Mesenchymal stem cell (in vitro differentiated cells and primary cell): ENCODE measurements around the gene VPS26C.

ENCODE experiments used
- DNase-seq: peaks from one replicate; pipeline ENCODE4 v3.0.0-alpha.2; 2013
- H2AFZ ChIP-seq: one replicate; pipeline ENCODE4 v1.6.1; 2013; ENCODE audit warnings: low read depth, mild to moderate bottlenecking, control low read depth, inconsistent platforms, low read length, moderate library complexity
- H2AK5ac ChIP-seq: 2 replicates; pipeline ENCODE4 v1.6.1; 2013; ENCODE audit warnings: low read length, moderate library complexity, mild to moderate bottlenecking, inconsistent platforms; ENCODE audit not compliant: severe bottlenecking
- H2BK120ac ChIP-seq: one replicate; pipeline ENCODE4 v1.6.1; 2013; ENCODE audit warnings: low read depth, mild to moderate bottlenecking, inconsistent platforms, low read length, moderate library complexity
- H2BK12ac ChIP-seq, 2 experiments: one replicate each; pipeline ENCODE4 v1.6.1; 2013; ENCODE audit warnings: inconsistent platforms in 2 of 2, low read length in 2 of 2, mild to moderate bottlenecking in 2 of 2, moderate library complexity in 2 of 2, control low read depth in 1 of 2
- H2BK15ac ChIP-seq: one replicate; pipeline ENCODE4 v1.6.1; 2013; ENCODE audit warnings: mild to moderate bottlenecking, low read depth, inconsistent platforms; ENCODE audit not compliant: poor library complexity, severe bottlenecking
- H2BK5ac ChIP-seq: 2 replicates; pipeline ENCODE4 v1.6.1; 2013; ENCODE audit warnings: low read depth, mild to moderate bottlenecking, low read length, control low read depth, inconsistent platforms; ENCODE audit not compliant: poor library complexity, severe bottlenecking
- H3K14ac ChIP-seq, 2 experiments: one replicate each; pipeline ENCODE4 v1.6.1; 2013; ENCODE audit warnings: inconsistent platforms in 2 of 2, low read length in 2 of 2, control low read depth in 1 of 2, mild to moderate bottlenecking in 1 of 2, moderate library complexity in 1 of 2
- H3K18ac ChIP-seq, 2 experiments: one replicate each; pipeline ENCODE4 v1.6.1; 2013; ENCODE audit warnings: inconsistent platforms in 2 of 2, low read length in 2 of 2, control low read depth in 1 of 2, low read depth in 1 of 2, mild to moderate bottlenecking in 1 of 2
- H3K23ac ChIP-seq, 2 experiments: one replicate each; pipeline ENCODE4 v1.6.1; 2013; ENCODE audit warnings: inconsistent platforms in 2 of 2, low read length in 2 of 2, mild to moderate bottlenecking in 2 of 2, moderate library complexity in 2 of 2, control low read depth in 1 of 2
- H3K27ac ChIP-seq: 2 replicates; pipeline ENCODE4 v1.5.1; 2013; ENCODE audit warnings: mild to moderate bottlenecking, moderate library complexity, low read length, control low read depth, inconsistent platforms; ENCODE audit not compliant: poor library complexity, severe bottlenecking
- H3K27me3 ChIP-seq, 2 experiments: 2 replicates each; pipeline versions ENCODE4 v1.6.1 to v1.7.0; 2013; ENCODE audit warnings: low read length in 2 of 2, mild to moderate bottlenecking in 2 of 2, moderate library complexity in 2 of 2, control low read depth in 1 of 2, inconsistent platforms in 1 of 2; ENCODE audit not compliant: control insufficient read depth in 1 of 2, insufficient read depth in 1 of 2
- H3K36me3 ChIP-seq, 2 experiments: 2 replicates each; pipeline versions ENCODE4 v1.6.1 to v1.7.0; 2013; ENCODE audit warnings: low read length in 2 of 2, control low read depth in 1 of 2, inconsistent platforms in 1 of 2, low read depth in 1 of 2, mild to moderate bottlenecking in 1 of 2; ENCODE audit not compliant: insufficient read depth in 2 of 2, control insufficient read depth in 1 of 2
- H3K4ac ChIP-seq, 2 experiments: one replicate each; pipeline ENCODE4 v1.6.1; 2013; ENCODE audit warnings: inconsistent platforms in 2 of 2, low read length in 2 of 2, mild to moderate bottlenecking in 2 of 2, moderate library complexity in 2 of 2, control low read depth in 1 of 2, low read depth in 1 of 2
- H3K4me1 ChIP-seq: 2 replicates; pipeline ENCODE4 v1.6.1; 2013; ENCODE audit warnings: low read depth, low read length, control low read depth; ENCODE audit not compliant: control insufficient read depth, insufficient read depth
- H3K4me2 ChIP-seq: 2 replicates; pipeline ENCODE4 v1.6.1; 2013; ENCODE audit warnings: low read length, mild to moderate bottlenecking, inconsistent platforms; ENCODE audit not compliant: poor library complexity, severe bottlenecking
- H3K4me3 ChIP-seq, 2 experiments: 2 replicates each; pipeline versions ENCODE4 v1.5.1 to v1.7.0; 2013; ENCODE audit warnings: low read length in 2 of 2, mild to moderate bottlenecking in 2 of 2, control low read depth in 1 of 2, low read depth in 1 of 2; ENCODE audit not compliant: insufficient read depth in 1 of 2
- H3K79me1 ChIP-seq: replicated peaks from 2 replicates; pipeline ENCODE4 v1.6.1; 2013; ENCODE audit warnings: mild to moderate bottlenecking, control low read depth, low read length, inconsistent platforms; ENCODE audit not compliant: poor library complexity, severe bottlenecking
- H3K9ac ChIP-seq: 2 replicates; pipeline ENCODE4 v1.7.0; 2013; ENCODE audit warnings: mild to moderate bottlenecking, low read length, moderate library complexity
- H3K9me3 ChIP-seq: 2 replicates; pipeline ENCODE4 v1.7.0; 2013; ENCODE audit warnings: mild to moderate bottlenecking, low read length; ENCODE audit not compliant: control insufficient read depth
- H4K8ac ChIP-seq: one replicate; pipeline ENCODE4 v1.6.1; 2013; ENCODE audit warnings: inconsistent platforms, mild to moderate bottlenecking, low read length, moderate library complexity
- H4K91ac ChIP-seq: one replicate; pipeline ENCODE4 v1.6.1; 2013; ENCODE audit warnings: mild to moderate bottlenecking, low read length, inconsistent platforms
- WGBS: methylation state at CpG from one replicate; pipeline ENCODE4 v1.1.7; 2013; ENCODE audit warnings: mixed read lengths; 5-methylcytosine and 5-hydroxymethylcytosine counted together

Gene VPS26C

DNA sequence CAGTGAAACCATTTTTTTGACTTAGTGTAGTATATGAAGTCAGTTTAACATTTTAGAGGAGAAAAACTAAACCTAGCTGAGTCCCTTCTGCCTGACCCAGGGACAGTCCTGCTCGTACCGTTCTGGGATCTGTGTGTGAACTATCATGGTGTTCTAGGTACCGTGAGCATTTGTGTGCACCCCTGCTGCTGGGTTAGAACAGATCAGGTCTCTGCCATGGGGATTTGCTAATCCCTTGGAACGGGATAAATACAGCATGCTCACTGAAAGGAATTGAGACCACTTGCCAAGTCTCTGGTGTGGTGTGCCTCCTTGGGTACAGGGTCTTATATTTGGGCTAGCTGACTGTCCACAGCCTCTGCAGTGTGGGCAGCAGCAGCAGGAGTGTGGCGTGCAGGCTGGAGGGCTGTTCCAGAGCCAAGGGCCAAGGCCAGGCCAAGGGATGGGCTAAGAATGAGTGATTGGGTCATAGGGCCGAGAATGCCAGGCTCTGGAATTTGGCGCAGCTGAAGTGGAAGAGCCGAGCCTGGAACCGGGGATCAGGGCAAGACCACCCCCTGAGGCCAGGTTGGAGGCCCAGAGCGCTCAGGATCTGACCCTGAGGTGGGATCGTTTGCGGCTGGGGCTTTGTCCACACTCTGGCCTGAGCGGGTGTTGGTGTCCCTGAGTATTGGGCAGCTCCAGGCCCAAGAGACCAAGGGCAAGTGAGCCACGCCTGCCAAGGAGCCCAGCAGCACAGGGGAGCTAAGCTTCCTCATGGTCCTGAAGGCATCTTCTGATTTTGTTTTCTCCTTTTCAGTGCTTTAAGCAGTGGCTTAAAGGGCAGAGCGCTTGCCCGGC lies 66.3 kb downstream of the VPS26C start:
- DNase-seq: no peak
- Histone ChIP-seq H3K27me3 (no peaks in the 10 kb centered on the region), H3K9ac (no peak overlapping the region), H3K4me1 (peaks cover 7% of the 10 kb centered on the region), H2AK5ac (no peak overlapping the region), H2BK12ac (no peak overlapping the region), H2BK120ac (no peak overlapping the region), H3K27ac (no peak overlapping the region), H3K4me3 (no peak overlapping the region), H4K91ac (no peak overlapping the region), H2BK15ac (no peak overlapping the region), H4K8ac (no peak overlapping the region), H3K9me3 (no peaks in the 10 kb centered on the region), H3K4ac (no peak overlapping the region), H2AFZ (no peak overlapping the region), H3K14ac (no peak overlapping the region), H3K18ac (no peak overlapping the region), H3K79me1 (peaks cover 15% of the 10 kb centered on the region), H3K36me3 (peaks cover 37 to 86% of the 10 kb centered on the region in 2 experiments), H3K23ac (no peak overlapping the region), H2BK5ac (no peak overlapping the region), H3K4me2 (no peak overlapping the region)
- 96% methylated on average over 16 of the region's 16 CpGs for WGBS

DNA sequence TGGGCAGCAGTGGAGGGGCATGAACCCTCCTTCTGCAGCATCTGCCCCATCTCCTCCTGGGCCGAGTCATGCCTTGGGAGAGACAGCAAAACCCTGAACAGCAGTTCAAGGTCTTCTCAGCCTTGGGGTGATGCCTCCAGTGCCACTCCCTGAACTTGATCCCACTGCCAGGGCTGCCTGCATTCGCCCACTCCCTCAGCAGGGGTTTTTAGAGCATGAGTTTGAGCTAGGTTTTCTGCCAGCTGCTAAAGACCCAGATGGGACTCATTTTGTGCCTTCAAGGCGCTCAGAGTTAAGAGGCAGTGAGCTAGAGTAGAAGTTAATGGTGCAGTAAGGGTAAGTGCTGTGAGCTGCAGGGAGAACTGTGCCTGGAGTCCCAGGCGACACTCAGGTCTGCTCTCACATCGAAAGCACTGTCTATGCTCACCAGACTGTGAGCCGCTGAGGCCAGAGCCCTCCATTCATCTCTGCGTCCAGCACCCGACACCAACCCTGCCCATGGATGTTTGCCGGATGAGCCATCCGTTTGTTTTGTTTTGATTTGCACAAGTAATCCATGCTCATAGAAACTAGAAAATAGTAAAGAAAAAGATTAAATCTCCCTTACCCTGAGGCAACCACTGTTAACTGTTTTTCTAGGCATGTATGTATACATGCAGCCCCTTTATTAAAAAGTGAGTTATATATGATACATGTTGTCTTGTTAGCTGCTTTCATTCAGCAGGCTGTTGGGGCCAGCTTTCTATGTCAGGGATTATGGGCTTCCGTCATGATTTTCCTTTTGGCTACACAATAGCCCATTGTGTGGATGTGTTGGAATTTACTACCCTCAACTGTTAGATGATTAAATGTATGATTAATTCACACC lies 67.8 kb downstream of the VPS26C start:
- no peak overlapping the region for H4K91ac ChIP-seq

DNA sequence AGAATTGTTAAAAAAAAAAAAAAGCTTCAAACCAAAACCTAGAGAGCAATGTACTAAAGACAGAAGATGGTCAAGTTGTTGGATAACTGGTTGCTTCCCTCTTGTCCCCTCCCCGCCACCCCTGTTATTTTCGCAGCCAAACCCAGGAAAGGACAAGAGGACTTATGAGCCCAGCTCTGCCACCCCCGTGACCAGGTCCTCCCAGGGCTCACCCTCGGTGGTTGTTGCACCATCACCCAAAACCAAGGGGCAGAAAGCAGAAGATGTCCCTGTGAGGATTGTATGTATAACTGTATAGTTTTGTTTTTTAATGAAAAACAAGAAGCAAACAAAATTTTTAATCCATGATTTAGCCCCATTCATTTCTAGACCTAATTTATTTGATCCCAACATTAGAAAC lies 69.4 kb downstream of the VPS26C start:
- H2AFZ ChIP-seq: no peak overlapping the region
- no peak overlapping the region for H3K27ac ChIP-seq
- H4K91ac ChIP-seq: no peak overlapping the region
- H3K14ac ChIP-seq: no peak overlapping the region
- H3K4me1 ChIP-seq: peaks cover 8% of the 10 kb centered on the region
- no peak overlapping the region for H2BK5ac ChIP-seq
- H2BK15ac ChIP-seq: no peak overlapping the region
- H3K23ac ChIP-seq: no peak overlapping the region
- peaks cover 58 to 100% of the 10 kb centered on the region in 2 experiments for H3K36me3 ChIP-seq
- no peak overlapping the region for H3K4me2 ChIP-seq
- DNase-seq: no peak
- H3K18ac ChIP-seq: no peak overlapping the region
- H4K8ac ChIP-seq: peak overlapping the region; percentile 30
- H2AK5ac ChIP-seq: no peak overlapping the region
- H3K4me3 ChIP-seq: no peak overlapping the region
- peaks cover 32% of the 10 kb centered on the region for H3K79me1 ChIP-seq
- H2BK120ac ChIP-seq: no peak overlapping the region
- 91% methylated on average over 4 of the region's 4 CpGs for WGBS
- H2BK12ac ChIP-seq: no peak overlapping the region
- no peak overlapping the region for H3K4ac ChIP-seq
- H3K9me3 ChIP-seq: no peaks in the 10 kb centered on the region
- H3K9ac ChIP-seq: no peak overlapping the region
- no peaks in the 10 kb centered on the region for H3K27me3 ChIP-seq

More for the DNA sequence above, 67.8 kb downstream of the VPS26C start:
- Histone ChIP-seq H3K27ac (peak overlapping the region; percentile 60), H3K9me3 (no peaks in the 10 kb centered on the region), H3K4me3 (no peak overlapping the region), H2AK5ac (no peak overlapping the region), H3K14ac (no peak overlapping the region), H4K8ac (no peak overlapping the region), H3K23ac (no peak overlapping the region), H3K4me1 (peaks cover 7% of the 10 kb centered on the region), H3K18ac (peak overlapping the region in 1 of 2 experiments; percentile 28), H2AFZ (no peak overlapping the region), H3K79me1 (peaks cover 26% of the 10 kb centered on the region), H3K9ac (no peak overlapping the region), H2BK12ac (no peak overlapping the region), H3K36me3 (peaks cover 50 to 97% of the 10 kb centered on the region in 2 experiments), H3K4me2 (peak overlapping the region; percentile 10), H2BK15ac (no peak overlapping the region), H2BK5ac (no peak overlapping the region), H3K4ac (no peak overlapping the region), H2BK120ac (no peak overlapping the region), H3K27me3 (no peaks in the 10 kb centered on the region)
- WGBS: 84% methylated on average over 8 of the region's 11 CpGs
- DNase-seq: peak; percentile 61

GRCh38 chr21:37196847-37197246 lies 70.3 kb downstream of the VPS26C start:
- H2BK15ac ChIP-seq: no peak overlapping the region
- H3K4me1 ChIP-seq: peaks cover 8% of the 10 kb centered on the region
- no peak overlapping the region for H2AK5ac ChIP-seq
- no peak overlapping the region for H3K18ac ChIP-seq
- H3K4me3 ChIP-seq: no peak overlapping the region
- no peak overlapping the region for H2AFZ ChIP-seq
- H3K79me1 ChIP-seq: peaks cover 29% of the 10 kb centered on the region
- no peak for DNase-seq
- H3K36me3 ChIP-seq: peaks cover 55 to 100% of the 10 kb centered on the region in 2 experiments
- no peak overlapping the region for H3K23ac ChIP-seq
- no peak overlapping the region for H3K9ac ChIP-seq
- no peak overlapping the region for H3K4me2 ChIP-seq
- no peak overlapping the region for H2BK5ac ChIP-seq
- H3K27ac ChIP-seq: no peak overlapping the region
- no peaks in the 10 kb centered on the region for H3K27me3 ChIP-seq
- no peaks in the 10 kb centered on the region for H3K9me3 ChIP-seq
- no peak overlapping the region for H4K91ac ChIP-seq
- H3K14ac ChIP-seq: no peak overlapping the region
- H2BK12ac ChIP-seq: no peak overlapping the region
- H2BK120ac ChIP-seq: no peak overlapping the region
- H3K4ac ChIP-seq: no peak overlapping the region
- H4K8ac ChIP-seq: no peak overlapping the region
- 97% methylated on average over 8 of the region's 8 CpGs for WGBS
